GM19351 (cell line): ENCODE measurements around the gene CENPN.

ENCODE experiments used
- ATAC-seq: cut with Tn5 transposase; IDR thresholded peaks from one replicate; pipeline ENCODE4 v1.9.1; 2021; ENCODE audit warnings: mild to moderate bottlenecking, moderate library complexity; ENCODE audit not compliant: unreplicated experiment

Gene CENPN, protein sequence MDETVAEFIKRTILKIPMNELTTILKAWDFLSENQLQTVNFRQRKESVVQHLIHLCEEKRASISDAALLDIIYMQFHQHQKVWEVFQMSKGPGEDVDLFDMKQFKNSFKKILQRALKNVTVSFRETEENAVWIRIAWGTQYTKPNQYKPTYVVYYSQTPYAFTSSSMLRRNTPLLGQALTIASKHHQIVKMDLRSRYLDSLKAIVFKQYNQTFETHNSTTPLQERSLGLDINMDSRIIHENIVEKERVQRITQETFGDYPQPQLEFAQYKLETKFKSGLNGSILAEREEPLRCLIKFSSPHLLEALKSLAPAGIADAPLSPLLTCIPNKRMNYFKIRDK

DNA sequence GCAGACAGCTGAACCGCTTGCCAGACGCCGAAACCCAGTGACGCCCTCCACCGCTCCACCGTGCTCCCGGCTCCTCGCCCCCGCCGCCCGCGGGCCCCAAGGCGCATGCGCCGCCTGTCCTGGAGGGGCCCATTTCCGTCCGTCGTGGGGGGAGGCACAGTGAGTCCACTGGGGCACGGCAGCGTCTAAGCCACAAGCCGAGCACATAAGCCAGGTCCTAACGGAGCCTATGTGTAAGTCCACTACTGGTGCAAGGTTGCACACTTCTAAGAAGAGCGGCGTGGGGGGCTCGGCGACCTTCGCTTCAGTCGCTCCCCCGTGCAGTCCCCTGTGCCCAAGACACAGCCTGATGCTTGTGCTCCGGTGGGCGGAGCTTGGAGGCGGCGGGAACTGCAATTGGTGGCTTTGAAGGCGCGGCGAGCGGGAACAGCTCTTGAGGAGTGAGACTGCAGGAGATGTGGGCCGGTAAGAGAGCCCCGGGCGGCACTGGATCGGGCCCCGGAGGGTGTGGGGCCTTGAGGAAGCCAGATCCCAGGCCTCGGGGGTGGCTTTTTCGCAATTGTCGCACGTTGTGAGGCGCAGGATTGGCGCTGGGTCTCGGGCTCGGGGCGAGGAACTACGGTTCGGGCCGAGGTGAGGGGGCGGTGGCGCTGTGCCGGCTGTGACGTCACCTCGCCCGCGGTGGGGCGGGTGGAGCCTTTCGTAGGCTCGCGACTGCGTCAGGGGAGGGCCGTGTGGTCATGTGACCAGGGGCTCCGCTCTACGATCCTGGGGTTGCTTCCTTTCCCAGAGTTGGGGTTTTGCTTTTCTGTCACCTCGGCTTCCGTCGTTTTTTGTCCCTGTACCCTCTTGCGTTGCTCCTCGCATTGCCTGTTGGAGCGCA, at the start of gene CENPN, which contains the start of gene CMC2:
Gene CENPN, plus strand, starts transcription at position 402 of the 883 bp plus-strand sequence. CDS start 4,726 bp downstream, outside the sequence.
Gene CMC2, minus strand, starts transcription at position 73 of the 883 bp plus-strand sequence. CDS start 9,491 bp downstream, outside the sequence.
- peak; percentile 81 for ATAC-seq

- no peak for ATAC-seq
Observed at GRCh38 chr16:80958284-80958683, 48.7 kb upstream of the CENPN start.

GRCh38 chr16:80962879-80963278, 44.1 kb upstream of the CENPN start:
- ATAC-seq, result no peak

DNA sequence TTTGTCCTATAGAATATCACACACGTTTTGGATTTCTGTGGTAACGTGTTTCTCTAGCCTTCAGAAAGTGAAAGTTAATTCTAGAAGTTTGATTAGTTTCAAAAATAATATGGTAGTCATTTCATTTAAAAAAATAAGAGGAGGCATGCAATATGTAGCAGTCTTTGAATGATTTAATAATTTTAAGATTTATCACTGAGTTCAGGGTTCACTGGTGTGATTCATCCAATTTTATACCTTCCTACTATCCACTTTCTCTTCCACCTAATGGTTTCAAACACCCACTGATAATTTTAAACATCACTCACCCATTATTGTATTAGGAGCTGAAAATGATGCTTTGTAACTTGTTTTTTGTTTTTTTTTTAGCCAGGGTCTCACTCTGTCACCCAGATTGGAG, 42.7 kb upstream of the CENPN start:
- no peak for ATAC-seq

DNA sequence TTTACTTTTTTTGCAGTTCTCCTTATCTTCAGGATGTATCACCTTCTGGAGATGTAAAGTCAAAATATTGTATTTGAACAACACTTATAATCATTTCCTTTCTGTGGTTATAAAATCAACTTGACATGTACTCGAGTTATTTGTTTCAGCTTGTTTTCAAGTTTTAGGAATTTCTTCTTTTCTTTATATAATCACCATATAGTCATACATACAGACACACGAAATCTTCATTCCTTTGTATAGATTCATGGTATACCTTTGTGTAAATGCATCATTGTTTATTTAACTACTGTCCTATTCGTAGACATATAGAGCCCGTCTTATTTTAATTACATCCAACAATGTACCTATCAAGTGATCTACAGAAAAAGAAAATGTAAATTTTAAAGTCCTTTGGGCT, 40.4 kb upstream of the CENPN start:
- no peak for ATAC-seq

- no peak for ATAC-seq
Observed at GRCh38 chr16:80968386-80969113, 38.5 kb upstream of the CENPN start.

- ATAC-seq, result no peak
Observed at GRCh38 chr16:80969114-80969484, 37.9 kb upstream of the CENPN start.

DNA sequence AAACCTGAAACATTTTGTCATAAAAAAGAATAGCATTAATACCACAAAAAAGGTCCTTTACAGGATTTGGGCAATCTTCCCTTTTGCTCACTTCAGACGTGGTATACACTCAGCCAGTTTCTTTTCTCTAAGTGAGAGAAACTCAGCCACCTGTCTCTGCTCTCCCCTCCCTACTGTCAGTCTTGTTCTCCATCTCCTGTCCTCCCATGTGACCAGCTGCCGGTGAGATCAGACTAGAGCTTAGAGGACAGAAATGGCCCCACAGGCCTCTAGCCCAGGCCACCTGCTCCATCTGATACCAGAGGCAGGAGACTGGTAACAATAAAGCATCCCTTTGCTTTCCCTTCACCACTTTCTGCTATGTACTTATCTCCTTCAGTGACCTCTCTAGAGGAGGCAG, 35.2 kb upstream of the CENPN start:
- peak; percentile 81 for ATAC-seq

DNA sequence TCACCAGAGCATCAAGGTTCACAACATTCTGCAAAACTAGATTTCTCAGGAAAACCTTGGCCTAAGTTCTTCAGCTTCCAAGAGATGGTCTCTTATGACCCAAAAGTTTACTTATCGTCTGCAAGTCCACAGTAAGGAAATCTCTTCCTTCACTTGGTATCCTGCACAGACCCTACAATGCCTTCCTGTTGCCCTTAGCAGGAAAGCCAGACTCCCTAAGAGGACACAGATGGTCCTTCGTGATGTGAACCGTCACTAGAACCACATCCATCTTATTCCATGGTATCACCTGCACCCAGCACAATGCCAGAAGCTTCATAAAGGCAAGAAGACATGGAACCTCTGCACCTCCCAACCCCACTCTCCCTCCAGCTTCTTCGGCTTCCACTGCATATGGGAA, 34.4 kb upstream of the CENPN start:
- ATAC-seq, result no peak

- no peak for ATAC-seq
Observed at GRCh38 chr16:80973991-80974390, 33.0 kb upstream of the CENPN start.

DNA sequence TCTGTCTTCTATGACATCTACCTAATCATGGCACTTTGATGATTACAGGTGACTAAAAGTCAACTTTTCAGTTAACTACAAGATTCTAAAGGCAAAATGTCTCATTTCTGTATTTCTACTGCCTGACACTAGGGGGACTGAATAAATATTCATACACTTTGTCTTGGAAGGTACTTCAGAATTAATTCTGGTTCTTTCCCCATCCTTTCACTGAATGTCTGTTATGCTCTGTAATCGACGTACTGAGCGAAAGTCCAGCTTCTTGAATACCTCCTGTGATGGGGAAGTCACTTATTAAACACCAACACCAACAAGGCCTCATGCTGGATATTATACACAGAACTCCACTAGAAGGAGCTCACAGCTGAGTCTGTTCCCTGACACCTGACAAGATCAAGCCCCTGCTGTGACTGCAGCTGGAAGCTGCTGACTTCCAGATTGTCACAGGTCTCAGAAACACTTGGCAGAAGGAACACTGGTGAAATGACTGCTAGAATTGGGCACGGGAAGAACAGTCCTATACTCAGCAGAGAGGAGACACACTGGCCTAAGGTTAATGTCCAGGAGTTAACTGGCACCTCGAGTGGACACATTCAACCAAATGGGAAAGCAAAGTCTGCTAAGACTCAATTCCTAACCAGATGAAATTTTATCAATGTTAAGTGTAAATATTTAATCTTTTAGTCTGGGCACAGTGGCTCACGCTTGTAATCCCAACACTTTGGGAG, 32.2 kb upstream of the CENPN start:
- no peak for ATAC-seq

GRCh38 chr16:80976946-80977345, 30.1 kb upstream of the CENPN start:
- ATAC-seq, result no peak

DNA sequence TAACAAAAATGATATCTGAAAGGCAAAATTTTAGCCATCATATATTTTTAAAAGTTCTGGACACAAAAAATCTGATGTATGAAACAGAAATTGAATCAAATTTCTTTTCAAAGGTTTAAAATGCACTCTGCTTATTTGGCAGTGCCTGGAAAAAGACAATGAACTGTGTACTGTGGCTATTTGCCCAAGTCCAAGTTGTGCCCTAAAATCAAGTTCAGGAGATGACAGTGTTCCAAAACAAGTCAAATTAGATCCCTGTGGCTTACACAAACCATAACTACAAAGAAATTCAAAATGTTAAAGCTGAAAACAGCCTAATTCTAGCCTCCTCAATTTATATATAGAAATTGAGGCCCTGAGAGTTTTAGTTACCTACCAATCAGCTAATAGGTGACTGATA, 25.9 kb upstream of the CENPN start:
- no peak for ATAC-seq

- ATAC-seq, result no peak
Observed at GRCh38 chr16:80982646-80983045, 24.4 kb upstream of the CENPN start.

GRCh38 chr16:80984124-80984892, 22.7 kb upstream of the CENPN start:
- ATAC-seq, result no peak

DNA sequence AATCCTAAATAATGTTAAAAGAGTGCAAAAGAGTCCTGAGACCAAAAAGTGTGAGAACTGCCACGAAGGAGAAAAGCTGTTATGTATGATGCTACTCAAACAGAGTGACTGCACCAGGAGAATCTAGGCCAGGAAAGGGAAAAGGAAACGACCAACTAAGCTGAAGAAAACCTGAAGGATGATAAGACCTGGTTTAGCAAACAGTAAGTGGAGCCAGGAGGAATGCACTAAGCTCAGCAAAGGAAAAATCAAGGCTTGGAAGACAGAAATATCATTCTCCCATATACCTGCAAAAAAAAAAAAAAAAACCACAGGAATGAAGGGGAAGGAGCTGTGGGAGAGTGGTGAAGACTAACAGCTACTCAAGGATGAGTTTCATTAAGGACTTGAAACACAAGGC, 21.4 kb upstream of the CENPN start:
- ATAC-seq, result no peak

GRCh38 chr16:80986557-80986956, 20.5 kb upstream of the CENPN start:
- no peak for ATAC-seq

- ATAC-seq, result no peak
Observed at GRCh38 chr16:80988756-80989155, 18.3 kb upstream of the CENPN start.

GRCh38 chr16:80989801-80990200, 17.2 kb upstream of the CENPN start:
- ATAC-seq, result no peak

DNA sequence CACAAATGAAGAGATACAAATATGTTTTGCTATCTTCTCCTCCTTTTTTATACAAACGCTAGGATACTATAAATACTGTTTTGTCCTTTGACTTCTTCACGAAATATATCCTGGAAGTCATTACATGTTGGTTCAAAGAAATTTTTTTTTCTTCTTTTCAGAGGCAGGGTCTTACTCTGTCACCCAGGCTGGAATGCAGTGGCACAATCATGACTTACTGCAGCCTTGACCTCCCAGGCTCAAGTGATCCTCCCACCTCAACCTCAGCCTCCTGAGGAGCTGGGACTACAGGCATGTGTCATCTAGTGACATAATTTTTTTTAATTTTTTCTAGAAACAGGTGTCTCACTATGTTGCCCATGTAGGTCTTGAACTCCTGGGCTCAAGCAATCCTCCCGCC, 16.4 kb upstream of the CENPN start:
- ATAC-seq, result no peak
